Vagina (tissue), 2 donors: ENCODE results near the gene OAS2. TPM values are rescaled to one million over a fixed set of nuclear protein-coding genes. Genes with fewer than 3 reads are reported as not detected.

Experiments used
- DNase-seq, 2 donors: peaks; one replicate each; pipeline ENCODE4 v3.0.0-alpha.2; 2017; ENCODE audit errors: extremely low spot score in 2 of 2
- H3K27ac ChIP-seq: fragments of 200-600 bp; sonication (generic); one replicate; pipeline ENCODE4 v1.5.1; 2019
- H3K27me3 ChIP-seq: fragments of 200-600 bp; sonication (generic); one replicate; pipeline ENCODE4 v1.5.1; 2019
- H3K36me3 ChIP-seq, 2 donors: fragments of 200-600 bp; sonication (generic); one replicate each; pipeline ENCODE4 v1.5.1; 2017 to 2019
- H3K4me1 ChIP-seq: fragments of 200-600 bp; sonication (generic); one replicate; pipeline ENCODE4 v1.5.1; 2019
- H3K4me3 ChIP-seq, 2 donors: fragments of 200-600 bp; sonication (generic); 1 replicate in 1 of 2; 2 replicates in 1 of 2; pipeline ENCODE4 v1.5.1; 2016 to 2019
- H3K9me3 ChIP-seq: fragments of 200-600 bp; sonication (generic); one replicate; pipeline ENCODE4 v1.5.1; 2019
- POLR2A ChIP-seq, 2 donors: fragments of 450-650 bp; IDR thresholded peaks; one replicate each; pipeline ENCODE4 v1.6.1; 2017; ENCODE audit warnings: antibody characterized with exemption in 2 of 2, mild to moderate bottlenecking in 2 of 2, moderate library complexity in 2 of 2
- POLR2AphosphoS5 ChIP-seq, 2 donors: sonication (generic); formaldehyde crosslinking; IDR thresholded peaks; one replicate each; pipeline ENCODE4 v1.9.0; 2017; ENCODE audit warnings: antibody characterized with exemption in 2 of 2, mild to moderate bottlenecking in 2 of 2, low read depth in 1 of 2; ENCODE audit not compliant: insufficient read depth in 1 of 2
- intact Hi-C: fragments of 100-400 bp; cut with DNase I; formaldehyde crosslinking; loops from one replicate; pipeline ENCODE4 v1.15.1; 2023
- total RNA-seq: library from RNA; depleted of rRNA; stranded (reverse); fragments of >200 nt; gene quantifications from one replicate; pipeline ENCODE4 v1.2.3, GENCODE V29; 2016
- TF ChIP-seq, protein P1 (sequence below), 3 experiments: fragments of 450-650 bp in 2 of 3; fragments of 200-600 bp in 1 of 3; sonication (generic) in 1 of 3; IDR thresholded peaks; one replicate each; pipeline ENCODE4 v1.5.1; 2017 to 2019; ENCODE audit warnings: antibody characterized with exemption in 3 of 3, mild to moderate bottlenecking in 2 of 3, moderate library complexity in 2 of 3

OAS2 gene
- total RNA-seq, 1 donor from 2014 or later: 14.0 TPM

DNA sequence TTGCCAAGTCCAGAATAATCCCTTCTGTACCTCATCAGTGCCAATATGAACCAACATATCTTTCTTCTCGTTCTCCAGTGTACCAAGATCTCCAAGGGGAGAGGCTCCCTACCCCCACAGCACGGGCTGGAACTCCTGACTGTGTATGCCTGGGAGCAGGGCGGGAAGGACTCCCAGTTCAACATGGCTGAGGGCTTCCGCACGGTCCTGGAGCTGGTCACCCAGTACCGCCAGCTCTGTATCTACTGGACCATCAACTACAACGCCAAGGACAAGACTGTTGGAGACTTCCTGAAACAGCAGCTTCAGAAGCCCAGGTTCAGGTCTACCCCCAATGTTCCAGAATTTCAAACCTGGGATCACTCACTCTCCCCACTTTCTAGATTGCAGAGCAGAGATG, 10.5 kb upstream of the OAS2 start:
- H3K4me3 ChIP-seq: no peak overlapping the region
- peak in 1 of 2 donors; percentile 40 for DNase-seq
- H3K27ac ChIP-seq: no peak overlapping the region
- H3K9me3 ChIP-seq: no peaks in the 10 kb centered on the region
- TF ChIP-seq POLR2AphosphoS5 (IDR thresholded peaks at IDR 0.05; ENCODE audit: insufficient read depth in 1 of 2, low read depth in 1 of 2) (no peak), POLR2A (IDR thresholded peaks at IDR 0.05) (no peak)
- TF ChIP-seq, protein P1, sequence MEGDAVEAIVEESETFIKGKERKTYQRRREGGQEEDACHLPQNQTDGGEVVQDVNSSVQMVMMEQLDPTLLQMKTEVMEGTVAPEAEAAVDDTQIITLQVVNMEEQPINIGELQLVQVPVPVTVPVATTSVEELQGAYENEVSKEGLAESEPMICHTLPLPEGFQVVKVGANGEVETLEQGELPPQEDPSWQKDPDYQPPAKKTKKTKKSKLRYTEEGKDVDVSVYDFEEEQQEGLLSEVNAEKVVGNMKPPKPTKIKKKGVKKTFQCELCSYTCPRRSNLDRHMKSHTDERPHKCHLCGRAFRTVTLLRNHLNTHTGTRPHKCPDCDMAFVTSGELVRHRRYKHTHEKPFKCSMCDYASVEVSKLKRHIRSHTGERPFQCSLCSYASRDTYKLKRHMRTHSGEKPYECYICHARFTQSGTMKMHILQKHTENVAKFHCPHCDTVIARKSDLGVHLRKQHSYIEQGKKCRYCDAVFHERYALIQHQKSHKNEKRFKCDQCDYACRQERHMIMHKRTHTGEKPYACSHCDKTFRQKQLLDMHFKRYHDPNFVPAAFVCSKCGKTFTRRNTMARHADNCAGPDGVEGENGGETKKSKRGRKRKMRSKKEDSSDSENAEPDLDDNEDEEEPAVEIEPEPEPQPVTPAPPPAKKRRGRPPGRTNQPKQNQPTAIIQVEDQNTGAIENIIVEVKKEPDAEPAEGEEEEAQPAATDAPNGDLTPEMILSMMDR (IDR thresholded peaks at IDR 0.05): no peak
- peaks cover 0 to 58% of the 10 kb centered on the region in 2 donors for H3K36me3 ChIP-seq
- H3K4me1 ChIP-seq: no peaks in the 10 kb centered on the region
- no peaks in the 10 kb centered on the region for H3K27me3 ChIP-seq
- intact Hi-C loops: no loop called here

DNA sequence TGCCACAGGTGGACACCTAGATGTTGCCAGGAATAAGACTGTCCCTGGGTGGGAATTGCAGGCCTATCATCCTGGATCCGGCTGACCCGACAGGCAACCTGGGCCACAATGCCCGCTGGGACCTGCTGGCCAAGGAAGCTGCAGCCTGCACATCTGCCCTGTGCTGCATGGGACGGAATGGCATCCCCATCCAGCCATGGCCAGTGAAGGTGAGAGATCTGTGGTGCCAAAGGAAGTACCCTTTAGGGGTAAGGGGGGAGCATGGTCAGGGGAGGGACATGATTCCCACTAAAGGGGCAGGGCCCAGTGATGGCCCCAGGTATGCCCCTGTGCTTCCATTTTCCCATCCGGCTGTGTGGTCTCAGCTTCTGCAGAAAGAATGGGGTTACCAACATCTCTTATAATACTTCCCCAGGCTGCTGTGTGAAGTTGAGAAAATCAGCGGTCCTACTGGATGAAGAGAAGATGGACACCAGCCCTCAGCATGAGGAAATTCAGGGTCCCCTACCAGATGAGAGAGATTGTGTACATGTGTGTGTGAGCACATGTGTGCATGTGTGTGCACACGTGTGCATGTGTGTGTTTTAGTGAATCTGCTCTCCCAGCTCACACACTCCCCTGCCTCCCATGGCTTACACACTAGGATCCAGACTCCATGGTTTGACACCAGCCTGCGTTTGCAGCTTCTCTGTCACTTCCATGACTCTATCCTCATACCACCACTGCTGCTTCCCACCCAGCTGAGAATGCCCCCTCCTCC, 8.6 kb upstream of the OAS2 start:
- Histone ChIP-seq H3K9me3 (no peaks in the 10 kb centered on the region), H3K27ac (no peak overlapping the region), H3K4me1 (no peaks in the 10 kb centered on the region), H3K27me3 (no peaks in the 10 kb centered on the region), H3K36me3 (peaks cover 0 to 40% of the 10 kb centered on the region in 2 donors), H3K4me3 (no peak overlapping the region)
- intact Hi-C loops: no loop called here
- TF ChIP-seq, protein P1 (IDR thresholded peaks at IDR 0.05): no peak
- TF ChIP-seq POLR2A (IDR thresholded peaks at IDR 0.05): no peak
- no peak for TF ChIP-seq POLR2AphosphoS5 (IDR thresholded peaks at IDR 0.05; ENCODE audit: insufficient read depth in 1 of 2, low read depth in 1 of 2)
- peak in 1 of 2 donors; percentile 62 for DNase-seq

- intact Hi-C loops: no loop called here
- no peak for TF ChIP-seq POLR2AphosphoS5 (IDR thresholded peaks at IDR 0.05; ENCODE audit: insufficient read depth in 1 of 2, low read depth in 1 of 2)
- TF ChIP-seq POLR2A (IDR thresholded peaks at IDR 0.05): no peak
- TF ChIP-seq, protein P1 (IDR thresholded peaks at IDR 0.05): no peak
- H3K4me1 ChIP-seq: no peaks in the 10 kb centered on the region
- H3K9me3 ChIP-seq: no peaks in the 10 kb centered on the region
- no peak overlapping the region for H3K4me3 ChIP-seq
- DNase-seq: peak in 1 of 2 donors; percentile 13
- H3K27ac ChIP-seq: no peak overlapping the region
- no peaks in the 10 kb centered on the region for H3K27me3 ChIP-seq
- peaks cover 0 to 35% of the 10 kb centered on the region in 2 donors for H3K36me3 ChIP-seq
These were observed 7.9 kb upstream of the OAS2 start for GRCh38 chr12:112970391-112970790.

- Histone ChIP-seq H3K4me1 (no peaks in the 10 kb centered on the region), H3K27ac (no peak overlapping the region), H3K36me3 (peaks cover 0 to 35% of the 10 kb centered on the region in 2 donors), H3K27me3 (no peaks in the 10 kb centered on the region), H3K4me3 (no peak overlapping the region), H3K9me3 (no peaks in the 10 kb centered on the region)
- no peak for DNase-seq
- TF ChIP-seq POLR2A (IDR thresholded peaks at IDR 0.05) (no peak), POLR2AphosphoS5 (IDR thresholded peaks at IDR 0.05; ENCODE audit: insufficient read depth in 1 of 2, low read depth in 1 of 2) (no peak)
- TF ChIP-seq, protein P1 (IDR thresholded peaks at IDR 0.05): no peak
- intact Hi-C loops: no loop called here
These were observed 7.1 kb upstream of the OAS2 start for GRCh38 chr12:112971248-112971647.
